ENCODE measurements around the gene IL4I1. TPM values are rescaled to one million over a fixed set of nuclear protein-coding genes. Genes with fewer than 3 reads are reported as not detected.

Gene IL4I1
- total RNA-seq, 2 donors from 2014 or later = 0.14 to 2.5 TPM

DNA sequence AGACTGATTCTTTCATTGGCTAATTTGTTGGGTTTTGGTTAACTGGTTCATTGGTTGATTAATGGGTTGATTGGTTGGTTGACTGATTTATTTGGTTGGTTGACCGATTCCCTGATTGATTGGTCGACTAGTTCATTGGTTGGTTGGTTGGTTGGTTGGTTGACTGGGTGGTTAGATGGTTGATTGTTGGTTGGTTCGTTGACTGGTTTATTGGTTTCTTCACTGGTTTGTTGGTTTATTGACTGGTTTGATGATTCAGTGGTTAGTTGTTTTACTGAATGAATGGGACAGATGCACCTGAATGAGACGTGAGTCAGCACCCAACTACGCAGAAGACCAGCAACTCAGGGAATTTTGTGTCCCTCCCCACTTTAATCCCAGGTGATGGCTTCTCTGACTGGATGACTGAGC, 35.4 kb upstream of the IL4I1 start:
- Histone ChIP-seq H3K4me1 (replicated peaks) (peaks cover 12% of the 10 kb centered on the region), H3K27ac (no peak overlapping the region), H3K9me3 (no peaks in the 10 kb centered on the region), H3K27me3 (replicated peaks; ENCODE audit: insufficient read depth) (no peaks in the 10 kb centered on the region), H3K4me3 (no peak overlapping the region), H3K36me3 (no peaks in the 10 kb centered on the region)
- whole genome bisulfite sequencing = 91% methylated on average over 5 of the region's 5 CpGs
- TF ChIP-seq POLR2AphosphoS5 (IDR thresholded peaks at IDR 0.05) (no peak), POLR2A (IDR thresholded peaks at IDR 0.05) (no peak)
- TF ChIP-seq, protein P1, sequence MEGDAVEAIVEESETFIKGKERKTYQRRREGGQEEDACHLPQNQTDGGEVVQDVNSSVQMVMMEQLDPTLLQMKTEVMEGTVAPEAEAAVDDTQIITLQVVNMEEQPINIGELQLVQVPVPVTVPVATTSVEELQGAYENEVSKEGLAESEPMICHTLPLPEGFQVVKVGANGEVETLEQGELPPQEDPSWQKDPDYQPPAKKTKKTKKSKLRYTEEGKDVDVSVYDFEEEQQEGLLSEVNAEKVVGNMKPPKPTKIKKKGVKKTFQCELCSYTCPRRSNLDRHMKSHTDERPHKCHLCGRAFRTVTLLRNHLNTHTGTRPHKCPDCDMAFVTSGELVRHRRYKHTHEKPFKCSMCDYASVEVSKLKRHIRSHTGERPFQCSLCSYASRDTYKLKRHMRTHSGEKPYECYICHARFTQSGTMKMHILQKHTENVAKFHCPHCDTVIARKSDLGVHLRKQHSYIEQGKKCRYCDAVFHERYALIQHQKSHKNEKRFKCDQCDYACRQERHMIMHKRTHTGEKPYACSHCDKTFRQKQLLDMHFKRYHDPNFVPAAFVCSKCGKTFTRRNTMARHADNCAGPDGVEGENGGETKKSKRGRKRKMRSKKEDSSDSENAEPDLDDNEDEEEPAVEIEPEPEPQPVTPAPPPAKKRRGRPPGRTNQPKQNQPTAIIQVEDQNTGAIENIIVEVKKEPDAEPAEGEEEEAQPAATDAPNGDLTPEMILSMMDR (IDR thresholded peaks at IDR 0.05) = no peak
- intact Hi-C loops (cut with DNase I) = loop anchor here (10.0 kb wide), 2 partner anchors 93 to 203 kb away; partner anchors contain the start of genes VRK3 and ZNF473
- no peak for DNase-seq (ENCODE audit: low spot score)

DNA sequence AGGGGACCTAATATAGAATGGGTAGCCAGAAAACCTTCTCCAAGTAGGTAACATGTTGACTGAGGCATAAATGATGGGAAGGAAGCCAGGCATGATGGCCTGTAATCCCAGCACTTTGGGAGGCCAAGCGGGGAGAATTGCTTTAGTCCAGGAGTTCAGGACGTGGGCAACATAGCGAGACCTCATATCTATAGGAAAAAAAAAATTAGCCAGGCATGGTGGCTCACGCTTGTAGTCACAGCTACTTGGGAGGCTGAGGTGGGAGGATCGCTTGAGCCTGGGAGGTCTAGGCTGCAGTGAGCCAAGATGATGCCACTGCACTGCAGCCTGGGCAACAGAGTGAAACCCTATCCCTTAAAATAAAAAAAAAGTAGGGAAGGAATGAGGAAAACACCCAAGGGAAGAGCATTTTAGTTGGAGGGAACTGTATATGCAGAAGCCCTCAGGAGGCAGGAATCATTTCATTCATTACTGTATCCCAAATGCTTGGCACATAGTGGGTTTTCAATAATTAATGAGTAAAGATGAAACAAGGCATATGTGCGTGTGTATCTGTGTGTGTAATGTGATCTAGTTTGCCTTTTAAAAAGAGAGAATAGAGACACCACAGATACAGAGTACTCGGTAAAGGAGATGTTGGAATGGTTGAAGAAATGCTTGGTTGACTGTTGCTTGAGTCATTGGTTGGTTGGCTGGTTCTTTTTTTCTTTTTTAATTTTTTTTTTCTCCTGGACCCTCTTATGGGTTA, 34.8 kb upstream of the IL4I1 start:
- H3K4me1 ChIP-seq (replicated peaks) = peaks cover 12% of the 10 kb centered on the region
- intact Hi-C loops (cut with DNase I) = loop anchor here (10.0 kb wide), 2 partner anchors 93 to 203 kb away; partner anchors contain the start of genes VRK3 and ZNF473
- no peak overlapping the region for H3K4me3 ChIP-seq
- DNase-seq (ENCODE audit: low spot score) = no peak
- H3K27me3 ChIP-seq (replicated peaks; ENCODE audit: insufficient read depth) = no peaks in the 10 kb centered on the region
- H3K9me3 ChIP-seq = no peaks in the 10 kb centered on the region
- H3K27ac ChIP-seq = no peak overlapping the region
- WGBS = 91% methylated on average over 7 of the region's 7 CpGs
- TF ChIP-seq POLR2A (IDR thresholded peaks at IDR 0.05) (no peak), POLR2AphosphoS5 (IDR thresholded peaks at IDR 0.05) (no peak)
- TF ChIP-seq, protein P1 (IDR thresholded peaks at IDR 0.05) = no peak
- no peaks in the 10 kb centered on the region for H3K36me3 ChIP-seq

DNA sequence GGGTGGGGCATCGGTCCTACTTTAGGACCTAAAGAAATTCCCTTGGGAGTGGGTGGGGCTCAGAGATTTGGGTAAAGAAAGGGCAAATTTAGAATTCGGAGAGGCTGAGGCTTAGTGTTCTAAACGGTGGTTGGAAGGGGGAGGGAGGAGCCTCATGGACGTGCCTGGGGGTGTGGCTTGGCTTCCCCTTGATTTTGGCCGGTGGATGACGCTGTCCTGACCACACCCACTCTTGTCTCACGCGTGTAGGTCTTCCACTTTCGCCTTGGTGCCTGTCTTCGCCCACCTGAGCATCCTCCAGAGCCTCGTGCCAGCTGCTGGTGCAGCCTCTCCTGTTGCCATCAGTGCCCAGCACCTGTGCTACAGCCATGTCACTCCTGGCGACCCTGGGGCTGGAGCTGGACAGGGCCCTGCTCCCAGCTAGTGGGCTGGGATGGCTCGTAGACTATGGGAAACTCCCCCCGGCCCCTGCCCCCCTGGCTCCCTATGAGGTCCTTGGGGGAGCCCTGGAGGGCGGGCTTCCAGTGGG, 33.9 kb upstream of the IL4I1 start:
- TF ChIP-seq, protein P1 (IDR thresholded peaks at IDR 0.05) = no peak
- TF ChIP-seq POLR2AphosphoS5 (IDR thresholded peaks at IDR 0.05) (no peak), POLR2A (IDR thresholded peaks at IDR 0.05) (no peak)
- H3K27ac ChIP-seq = peak overlapping the region in 1 of 2 donors; percentile 91
- no peaks in the 10 kb centered on the region for H3K9me3 ChIP-seq
- intact Hi-C loops (cut with DNase I) = loop anchor here (10.0 kb wide), 2 partner anchors 94 to 204 kb away; partner anchors contain the start of genes VRK3 and ZNF473
- no peak for DNase-seq (ENCODE audit: low spot score)
- no peaks in the 10 kb centered on the region for H3K27me3 ChIP-seq (replicated peaks; ENCODE audit: insufficient read depth)
- H3K36me3 ChIP-seq = no peaks in the 10 kb centered on the region
- 59% methylated on average over 15 of the region's 15 CpGs for WGBS
- peaks cover 12% of the 10 kb centered on the region for H3K4me1 ChIP-seq (replicated peaks)
- H3K4me3 ChIP-seq = no peak overlapping the region

DNA sequence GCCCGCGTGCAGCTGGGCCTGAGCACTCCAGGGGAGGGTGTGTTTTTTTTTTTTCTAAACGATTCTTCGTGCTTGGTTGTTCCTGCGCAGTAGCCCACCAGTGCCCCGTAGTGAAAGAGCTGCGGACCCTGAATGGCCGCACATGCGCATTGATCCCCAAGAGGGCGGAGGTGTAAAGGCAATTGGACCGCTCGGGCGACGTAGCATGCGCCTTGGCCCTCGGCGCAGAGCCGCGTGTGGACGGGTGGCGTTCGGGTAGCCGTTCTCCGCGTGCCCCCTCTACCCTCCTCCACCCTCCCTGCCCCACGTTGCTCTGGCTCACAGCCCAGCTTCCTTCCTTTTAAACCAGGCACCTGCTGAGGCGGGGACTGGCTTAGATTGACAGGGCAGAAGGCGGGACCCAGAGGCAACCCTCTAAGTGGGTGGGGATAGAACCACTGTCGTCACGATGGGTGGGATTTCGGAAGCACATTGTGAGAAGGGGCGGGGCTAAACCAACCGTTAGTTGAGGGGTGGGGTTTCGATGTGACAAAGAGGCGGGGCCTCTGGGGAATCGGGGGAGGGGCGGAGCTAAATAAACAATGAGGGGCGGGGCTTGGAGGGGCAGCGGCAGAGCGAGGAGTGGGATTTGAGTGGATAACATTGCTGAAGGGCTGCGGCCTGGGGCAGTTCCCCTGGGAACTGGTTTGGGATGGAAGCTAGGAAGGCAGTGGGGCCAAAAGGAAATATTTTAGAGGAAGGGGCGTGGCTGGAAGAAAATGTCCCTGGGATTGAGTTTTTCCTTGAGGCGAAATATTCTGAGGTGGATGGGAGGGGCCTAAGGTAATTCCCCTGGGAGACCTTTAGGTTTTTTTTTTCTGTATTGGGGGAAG, 33.2 kb upstream of the IL4I1 start:
- WGBS = 3% methylated on average over 43 of the region's 43 CpGs
- Histone ChIP-seq H3K27ac (peak overlapping the region; percentile 91 to 92), H3K4me3 (peak overlapping the region; percentile 85 to 92), H3K36me3 (no peaks in the 10 kb centered on the region), H3K4me1 (replicated peaks) (peaks cover 12% of the 10 kb centered on the region), H3K27me3 (replicated peaks; ENCODE audit: insufficient read depth) (no peaks in the 10 kb centered on the region), H3K9me3 (no peaks in the 10 kb centered on the region)
- peak; percentile 85 for DNase-seq (ENCODE audit: low spot score)
- intact Hi-C loops (cut with DNase I) = loop anchor here (10.0 kb wide), 2 partner anchors 95 to 205 kb away; partner anchors contain the start of genes VRK3 and ZNF473
- TF ChIP-seq, protein P1 (IDR thresholded peaks at IDR 0.05) = peak in 2 of 4 experiments; percentile 16 to 33
- TF ChIP-seq POLR2AphosphoS5 (IDR thresholded peaks at IDR 0.05) (peak; percentile 76), POLR2A (IDR thresholded peaks at IDR 0.05) (peak; percentile 38)

Data from prostate gland (tissue), 2 donors.